ENCODE measurements around the gene DDX10.

GRCh38 chr11:108929241-108929640, 264.4 kb downstream of the DDX10 start:
- TF ChIP-seq EP300 (IDR thresholded peaks at IDR 0.05), result no peak
- no peak for TF ChIP-seq POLR2A (IDR thresholded peaks at IDR 0.05; ENCODE audit: low read depth)
